Fibroblast of lung (primary cell): ENCODE data around the gene ZW10. TPM values are rescaled to one million over a fixed set of nuclear protein-coding genes. Genes with fewer than 3 reads are reported as not detected.

Experiments used
- DNase-seq, 2 donors: peaks; one replicate each; pipeline versions ENCODE4 v3.0.0 to v3.0.0-alpha.2; 2010; ENCODE audit warnings: low read depth in 2 of 2
- H2AFZ ChIP-seq: 2 replicates; pipeline ENCODE4 v1.5.1; 2012; ENCODE audit warnings: low read length, control low read depth, inconsistent platforms
- H3K27ac ChIP-seq: 2 replicates; pipeline ENCODE4 v1.5.1; 2011; ENCODE audit warnings: low read length, control low read depth; ENCODE audit not compliant: insufficient read depth
- H3K27me3 ChIP-seq: 2 replicates; pipeline ENCODE4 v1.5.1; 2011; ENCODE audit warnings: mild to moderate bottlenecking, low read length; ENCODE audit not compliant: control insufficient read depth, insufficient read depth
- H3K36me3 ChIP-seq: 2 replicates; pipeline ENCODE4 v1.5.1; 2011; ENCODE audit warnings: low read length; ENCODE audit not compliant: control insufficient read depth, insufficient read depth
- H3K4me1 ChIP-seq: 2 replicates; pipeline ENCODE4 v1.5.1; 2011; ENCODE audit warnings: low read length; ENCODE audit not compliant: control insufficient read depth, insufficient read depth; ENCODE audit errors: extremely low read depth
- H3K4me2 ChIP-seq: 2 replicates; pipeline ENCODE4 v1.5.1; 2011; ENCODE audit warnings: low read length, control low read depth; ENCODE audit not compliant: insufficient read depth; ENCODE audit errors: extremely low read depth
- H3K4me3 ChIP-seq, 4 experiments: fragments of 200-600 bp in 1 of 4; sonication (generic) in 1 of 4; replicated peaks in 1 of 4; 2 replicates each; pipeline ENCODE4 v1.5.1; 2011 to 2016; ENCODE audit warnings: low read length in 4 of 4, low read depth in 3 of 4, mild to moderate bottlenecking in 3 of 4, control low read depth in 2 of 4, inconsistent platforms in 1 of 4, mixed read lengths in 1 of 4; ENCODE audit not compliant: insufficient read depth in 1 of 4; ENCODE audit errors: control extremely low read depth in 1 of 4
- H3K79me2 ChIP-seq: 2 replicates; pipeline ENCODE4 v1.5.1; 2012; ENCODE audit warnings: mild to moderate bottlenecking, low read length, inconsistent platforms; ENCODE audit not compliant: control insufficient read depth, insufficient read depth
- H3K9ac ChIP-seq: 2 replicates; pipeline ENCODE4 v1.5.1; 2011; ENCODE audit warnings: mild to moderate bottlenecking, low read length, control low read depth; ENCODE audit not compliant: insufficient read depth
- H3K9me3 ChIP-seq: 2 replicates; pipeline ENCODE4 v1.5.1; 2012; ENCODE audit warnings: low read depth, low read length; ENCODE audit not compliant: control insufficient read depth, insufficient read depth
- H4K20me1 ChIP-seq: 2 replicates; pipeline ENCODE4 v1.5.1; 2011; ENCODE audit warnings: low read length; ENCODE audit not compliant: control insufficient read depth, insufficient read depth; ENCODE audit errors: extremely low read depth
- CTCF ChIP-seq, 2 donors: IDR thresholded peaks in 1 of 2; conservative IDR thresholded peaks in 1 of 2; 1 replicate in 1 of 2; 2 replicates in 1 of 2; pipeline ENCODE4 v1.5.1; 2011 to 2012; ENCODE audit warnings: low read length in 2 of 2, control low read depth in 1 of 2, inconsistent platforms in 1 of 2, low read depth in 1 of 2, mild to moderate bottlenecking in 1 of 2
- EZH2 ChIP-seq: IDR thresholded peaks from 2 replicates; pipeline ENCODE4 v1.5.1; 2012; ENCODE audit warnings: low read length, control low read depth, mild to moderate bottlenecking; ENCODE audit errors: missing control alignments
- polyA plus RNA-seq, 2 donors: library from polyadenylated mRNA; depleted of rRNA in 1 of 2; stranded (reverse) in 1 of 2; unstranded in 1 of 2; fragments of >200 nt; gene quantifications; 2 replicates each; pipeline ENCODE4 v1.2.1, GENCODE V29; 2011 to 2012; ENCODE audit warnings: missing spikeins in 1 of 2
- total RNA-seq: library from RNA; depleted of rRNA; stranded (reverse); fragments of >200 nt; gene quantifications from 2 replicates; pipeline ENCODE4 v1.2.1, GENCODE V29; 2014

The ZW10 gene
- total and polyA plus RNA-seq, 2 donors (not counting 1 experiment from before 2014, with no cell fraction given): 13.5 to 15.4 TPM

- Histone ChIP-seq H3K27me3 (no peaks in the 10 kb centered on the region), H3K4me3 (no peak overlapping the region), H3K4me1 (no peaks in the 10 kb centered on the region), H4K20me1 (no peaks in the 10 kb centered on the region), H3K79me2 (no peaks in the 10 kb centered on the region), H2AFZ (no peak overlapping the region), H3K27ac (no peak overlapping the region), H3K9ac (no peak overlapping the region), H3K9me3 (no peaks in the 10 kb centered on the region), H3K4me2 (no peak overlapping the region), H3K36me3 (no peaks in the 10 kb centered on the region)
- DNase-seq: no peak
- TF ChIP-seq EZH2 (no peak), CTCF (conservative IDR thresholded peaks at IDR 0.05 in 1 of 2, IDR thresholded peaks at IDR 0.05 in 1 of 2; ENCODE audit: low read depth in 1 of 2, low read length in 2 of 2) (no peak)
Measured at GRCh38 chr11:113715882-113716625, 57.4 kb downstream of the ZW10 start.

GRCh38 chr11:113715273-113715672 lies 58.2 kb downstream of the ZW10 start:
- Histone ChIP-seq H3K27ac (no peak overlapping the region), H3K4me3 (no peak overlapping the region), H3K79me2 (no peaks in the 10 kb centered on the region), H3K4me1 (no peaks in the 10 kb centered on the region), H3K9ac (no peak overlapping the region), H3K9me3 (no peaks in the 10 kb centered on the region), H3K36me3 (no peaks in the 10 kb centered on the region), H3K4me2 (no peak overlapping the region), H4K20me1 (no peaks in the 10 kb centered on the region), H3K27me3 (no peaks in the 10 kb centered on the region), H2AFZ (no peak overlapping the region)
- no peak for DNase-seq
- TF ChIP-seq EZH2: no peak
- TF ChIP-seq CTCF (conservative IDR thresholded peaks at IDR 0.05 in 1 of 2, IDR thresholded peaks at IDR 0.05 in 1 of 2; ENCODE audit: low read depth in 1 of 2, low read length in 2 of 2): no peak

GRCh38 chr11:113710989-113711388 lies 62.5 kb downstream of the ZW10 start:
- Histone ChIP-seq H3K36me3 (no peaks in the 10 kb centered on the region), H3K4me1 (no peaks in the 10 kb centered on the region), H3K27me3 (no peaks in the 10 kb centered on the region), H3K4me3 (no peak overlapping the region), H3K4me2 (no peak overlapping the region), H4K20me1 (no peaks in the 10 kb centered on the region), H3K9me3 (no peaks in the 10 kb centered on the region), H3K79me2 (no peaks in the 10 kb centered on the region), H3K9ac (no peak overlapping the region), H2AFZ (no peak overlapping the region), H3K27ac (no peak overlapping the region)
- TF ChIP-seq EZH2 (no peak), CTCF (conservative IDR thresholded peaks at IDR 0.05 in 1 of 2, IDR thresholded peaks at IDR 0.05 in 1 of 2; ENCODE audit: low read depth in 1 of 2, low read length in 2 of 2) (no peak)
- no peak for DNase-seq
